ENCODE measurements around the gene RIMBP2. TPM values are rescaled to one million over a fixed set of nuclear protein-coding genes. Genes with fewer than 3 reads are reported as not detected.

RIMBP2 gene
- total RNA-seq, 1 donor from 2014 or later = not detected

- peaks cover 4% of the 10 kb centered on the region for H3K27me3 Mint-ChIP-seq
- no peak overlapping the region for H3K27ac Mint-ChIP-seq
- no peaks in the 10 kb centered on the region for H3K4me1 Mint-ChIP-seq
- DNase-seq = no peak
- intact Hi-C loops (cut with micrococcal nuclease) = no loop called here
- H3K4me3 Mint-ChIP-seq = no peak overlapping the region
- no peaks in the 10 kb centered on the region for H3K36me3 Mint-ChIP-seq (ENCODE audit: low read depth)
- no peaks in the 10 kb centered on the region for H3K9me3 Mint-ChIP-seq
These were observed 296.0 kb downstream of the RIMBP2 start for GRCh38 chr12:130420071-130420470.

GRCh38 chr12:130419116-130419515 is 297.0 kb downstream of the RIMBP2 start:
- intact Hi-C loops (cut with micrococcal nuclease) = no loop called here
- H3K4me1 Mint-ChIP-seq = no peaks in the 10 kb centered on the region
- no peak for DNase-seq
- no peak overlapping the region for H3K4me3 Mint-ChIP-seq
- H3K36me3 Mint-ChIP-seq (ENCODE audit: low read depth) = no peaks in the 10 kb centered on the region
- no peaks in the 10 kb centered on the region for H3K9me3 Mint-ChIP-seq
- H3K27ac Mint-ChIP-seq = no peak overlapping the region
- peaks cover 4% of the 10 kb centered on the region for H3K27me3 Mint-ChIP-seq

GRCh38 chr12:130418251-130418650 is 297.8 kb downstream of the RIMBP2 start:
- DNase-seq = no peak
- no peaks in the 10 kb centered on the region for H3K36me3 Mint-ChIP-seq (ENCODE audit: low read depth)
- H3K27ac Mint-ChIP-seq = no peak overlapping the region
- no peaks in the 10 kb centered on the region for H3K4me1 Mint-ChIP-seq
- H3K27me3 Mint-ChIP-seq = peaks cover 4% of the 10 kb centered on the region
- intact Hi-C loops (cut with micrococcal nuclease) = no loop called here
- H3K4me3 Mint-ChIP-seq = no peak overlapping the region
- no peaks in the 10 kb centered on the region for H3K9me3 Mint-ChIP-seq

GRCh38 chr12:130414381-130414780 is 301.7 kb downstream of the RIMBP2 start:
- Mint-ChIP-seq H3K9me3 (no peaks in the 10 kb centered on the region), H3K4me3 (no peak overlapping the region), H3K27ac (no peak overlapping the region), H3K27me3 (peaks cover 4% of the 10 kb centered on the region), H3K36me3 (ENCODE audit: low read depth) (no peaks in the 10 kb centered on the region), H3K4me1 (no peaks in the 10 kb centered on the region)
- intact Hi-C loops (cut with micrococcal nuclease) = no loop called here
- no peak for DNase-seq

- Mint-ChIP-seq H3K4me1 (no peaks in the 10 kb centered on the region), H3K4me3 (no peak overlapping the region), H3K9me3 (no peaks in the 10 kb centered on the region), H3K27ac (no peak overlapping the region), H3K27me3 (peaks cover 4% of the 10 kb centered on the region), H3K36me3 (ENCODE audit: low read depth) (no peaks in the 10 kb centered on the region)
- intact Hi-C loops (cut with micrococcal nuclease) = no loop called here
- DNase-seq = no peak
These were observed 302.2 kb downstream of the RIMBP2 start for GRCh38 chr12:130413909-130414308.

- intact Hi-C loops (cut with micrococcal nuclease) = no loop called here
- Mint-ChIP-seq H3K36me3 (ENCODE audit: low read depth) (no peaks in the 10 kb centered on the region), H3K27me3 (peaks cover 4% of the 10 kb centered on the region), H3K9me3 (no peaks in the 10 kb centered on the region), H3K27ac (no peak overlapping the region), H3K4me3 (no peak overlapping the region), H3K4me1 (no peaks in the 10 kb centered on the region)
- no peak for DNase-seq
These were observed 303.7 kb downstream of the RIMBP2 start for GRCh38 chr12:130412384-130412783.

GRCh38 chr12:130405332-130405731 is 310.8 kb downstream of the RIMBP2 start:
- Mint-ChIP-seq H3K9me3 (no peaks in the 10 kb centered on the region), H3K27me3 (no peaks in the 10 kb centered on the region), H3K36me3 (ENCODE audit: low read depth) (no peaks in the 10 kb centered on the region), H3K4me1 (no peaks in the 10 kb centered on the region), H3K27ac (no peak overlapping the region), H3K4me3 (no peak overlapping the region)
- intact Hi-C loops (cut with micrococcal nuclease) = no loop called here
- DNase-seq = no peak

- Mint-ChIP-seq H3K36me3 (ENCODE audit: low read depth) (no peaks in the 10 kb centered on the region), H3K4me1 (no peaks in the 10 kb centered on the region), H3K27ac (no peak overlapping the region), H3K9me3 (no peaks in the 10 kb centered on the region), H3K4me3 (no peak overlapping the region), H3K27me3 (no peaks in the 10 kb centered on the region)
- no peak for DNase-seq
- intact Hi-C loops (cut with micrococcal nuclease) = no loop called here
These were observed 314.4 kb downstream of the RIMBP2 start for GRCh38 chr12:130401703-130402102.

- Mint-ChIP-seq H3K9me3 (no peaks in the 10 kb centered on the region), H3K27ac (no peak overlapping the region), H3K27me3 (no peaks in the 10 kb centered on the region), H3K36me3 (ENCODE audit: low read depth) (no peaks in the 10 kb centered on the region), H3K4me3 (no peak overlapping the region), H3K4me1 (peaks cover 5% of the 10 kb centered on the region)
- intact Hi-C loops (cut with micrococcal nuclease) = no loop called here
- no peak for DNase-seq
These were observed 317.8 kb downstream of the RIMBP2 start for GRCh38 chr12:130398100-130398848.

- Mint-ChIP-seq H3K9me3 (no peaks in the 10 kb centered on the region), H3K4me3 (no peak overlapping the region), H3K4me1 (peaks cover 5% of the 10 kb centered on the region), H3K36me3 (ENCODE audit: low read depth) (no peaks in the 10 kb centered on the region), H3K27ac (no peak overlapping the region), H3K27me3 (no peaks in the 10 kb centered on the region)
- intact Hi-C loops (cut with micrococcal nuclease) = no loop called here
- DNase-seq = no peak
These were observed 319.4 kb downstream of the RIMBP2 start for GRCh38 chr12:130396667-130397066.

GRCh38 chr12:130394906-130395305 is 321.2 kb downstream of the RIMBP2 start:
- peaks cover 5% of the 10 kb centered on the region for H3K4me1 Mint-ChIP-seq
- peaks cover 4% of the 10 kb centered on the region for H3K9me3 Mint-ChIP-seq
- no peaks in the 10 kb centered on the region for H3K36me3 Mint-ChIP-seq (ENCODE audit: low read depth)
- no peak overlapping the region for H3K27ac Mint-ChIP-seq
- no peak overlapping the region for H3K4me3 Mint-ChIP-seq
- no peak for DNase-seq
- H3K27me3 Mint-ChIP-seq = no peaks in the 10 kb centered on the region
- intact Hi-C loops (cut with micrococcal nuclease) = no loop called here

- no peaks in the 10 kb centered on the region for H3K36me3 Mint-ChIP-seq (ENCODE audit: low read depth)
- H3K4me1 Mint-ChIP-seq = peaks cover 5% of the 10 kb centered on the region
- no peak for DNase-seq
- H3K27me3 Mint-ChIP-seq = no peaks in the 10 kb centered on the region
- peaks cover 7% of the 10 kb centered on the region for H3K9me3 Mint-ChIP-seq
- H3K4me3 Mint-ChIP-seq = no peak overlapping the region
- H3K27ac Mint-ChIP-seq = no peak overlapping the region
- intact Hi-C loops (cut with micrococcal nuclease) = no loop called here
These were observed 324.9 kb downstream of the RIMBP2 start for GRCh38 chr12:130391186-130391585.

GRCh38 chr12:130385193-130385592 is 330.9 kb downstream of the RIMBP2 start:
- H3K36me3 Mint-ChIP-seq (ENCODE audit: low read depth) = no peaks in the 10 kb centered on the region
- DNase-seq = no peak

GRCh38 chr12:130384234-130384633 is 331.9 kb downstream of the RIMBP2 start:
- Mint-ChIP-seq H3K27me3 (no peaks in the 10 kb centered on the region), H3K4me1 (no peaks in the 10 kb centered on the region), H3K9me3 (peaks cover 8% of the 10 kb centered on the region), H3K36me3 (ENCODE audit: low read depth) (no peaks in the 10 kb centered on the region), H3K4me3 (no peak overlapping the region), H3K27ac (no peak overlapping the region)
- DNase-seq = no peak
- intact Hi-C loops (cut with micrococcal nuclease) = no loop called here

More at GRCh38 chr12:130385193-130385592, 330.9 kb downstream of the RIMBP2 start:
- H3K4me1 Mint-ChIP-seq = no peaks in the 10 kb centered on the region
- H3K9me3 Mint-ChIP-seq = peaks cover 8% of the 10 kb centered on the region
- no peak overlapping the region for H3K27ac Mint-ChIP-seq
- H3K27me3 Mint-ChIP-seq = no peaks in the 10 kb centered on the region
- H3K4me3 Mint-ChIP-seq = no peak overlapping the region
- intact Hi-C loops (cut with micrococcal nuclease) = no loop called here

- Mint-ChIP-seq H3K27me3 (no peaks in the 10 kb centered on the region), H3K4me1 (no peaks in the 10 kb centered on the region), H3K9me3 (peaks cover 5% of the 10 kb centered on the region), H3K36me3 (ENCODE audit: low read depth) (no peaks in the 10 kb centered on the region), H3K4me3 (no peak overlapping the region), H3K27ac (no peak overlapping the region)
- intact Hi-C loops (cut with micrococcal nuclease) = no loop called here
- DNase-seq = no peak
These were observed 333.3 kb downstream of the RIMBP2 start for GRCh38 chr12:130382818-130383217.
